Measurements from ENCODE around the gene PLD1. TPM values are rescaled to one million over a fixed set of nuclear protein-coding genes. Genes with fewer than 3 reads are reported as not detected.

PLD1 gene
- total RNA-seq, 4 donors from 2014 or later, result 15.3 to 55.9 (median 45.4) TPM

- Histone ChIP-seq H3K27ac (no peak overlapping the region), H3K36me3 (peaks cover 0 to 38% (median 0%) of the 10 kb centered on the region in 3 donors), H3K4me1 (no peaks in the 10 kb centered on the region), H3K4me3 (no peak overlapping the region), H3K27me3 (no peaks in the 10 kb centered on the region), H3K9me3 (no peaks in the 10 kb centered on the region)
- TF ChIP-seq EP300 (IDR thresholded peaks at IDR 0.05) (no peak), CTCF (IDR thresholded peaks at IDR 0.05) (no peak), POLR2A (IDR thresholded peaks at IDR 0.05) (no peak)
- 76 to 77% methylated on average over 2 of the region's 2 CpGs for WGBS, 2 donors
- no peak for DNase-seq (ENCODE audit: low spot score in 2 of 2)
Measured at GRCh38 chr3:171736556-171736955, 73.7 kb downstream of the PLD1 start.

- H3K27me3 ChIP-seq, result no peaks in the 10 kb centered on the region
- TF ChIP-seq POLR2A (IDR thresholded peaks at IDR 0.05) (no peak), CTCF (IDR thresholded peaks at IDR 0.05) (no peak), EP300 (IDR thresholded peaks at IDR 0.05) (no peak)
- DNase-seq (ENCODE audit: low spot score in 2 of 2), result no peak
- no peak overlapping the region for H3K4me3 ChIP-seq
- no peaks in the 10 kb centered on the region for H3K9me3 ChIP-seq
- H3K4me1 ChIP-seq, result no peaks in the 10 kb centered on the region
- no peak overlapping the region for H3K27ac ChIP-seq
- peaks cover 0 to 38% (median 0%) of the 10 kb centered on the region in 3 donors for H3K36me3 ChIP-seq
Measured at GRCh38 chr3:171733561-171733960, 76.7 kb downstream of the PLD1 start.

GRCh38 chr3:171732756-171733155, 77.5 kb downstream of the PLD1 start:
- 91 to 98% methylated on average over 3 of the region's 3 CpGs for WGBS, 2 donors
- no peak overlapping the region for H3K27ac ChIP-seq
- H3K36me3 ChIP-seq, result peaks cover 0 to 44% (median 0%) of the 10 kb centered on the region in 3 donors
- no peak overlapping the region for H3K4me3 ChIP-seq
- TF ChIP-seq CTCF (IDR thresholded peaks at IDR 0.05) (no peak), EP300 (IDR thresholded peaks at IDR 0.05) (no peak), POLR2A (IDR thresholded peaks at IDR 0.05) (no peak)
- no peak for DNase-seq (ENCODE audit: low spot score in 2 of 2)
- H3K27me3 ChIP-seq, result no peaks in the 10 kb centered on the region
- H3K9me3 ChIP-seq, result no peaks in the 10 kb centered on the region
- no peaks in the 10 kb centered on the region for H3K4me1 ChIP-seq

GRCh38 chr3:171731691-171732090, 78.6 kb downstream of the PLD1 start:
- Histone ChIP-seq H3K27me3 (no peaks in the 10 kb centered on the region), H3K4me1 (no peaks in the 10 kb centered on the region), H3K9me3 (no peaks in the 10 kb centered on the region), H3K36me3 (peaks cover 0 to 45% (median 0%) of the 10 kb centered on the region in 3 donors), H3K27ac (no peak overlapping the region), H3K4me3 (no peak overlapping the region)
- no peak for DNase-seq (ENCODE audit: low spot score in 2 of 2)
- 68 to 85% methylated on average over 4 of the region's 4 CpGs for WGBS, 2 donors
- TF ChIP-seq POLR2A (IDR thresholded peaks at IDR 0.05) (no peak), EP300 (IDR thresholded peaks at IDR 0.05) (no peak), CTCF (IDR thresholded peaks at IDR 0.05) (no peak)

- Histone ChIP-seq H3K4me1 (no peaks in the 10 kb centered on the region), H3K36me3 (peaks cover 0 to 36% (median 0%) of the 10 kb centered on the region in 3 donors), H3K4me3 (no peak overlapping the region), H3K27me3 (no peaks in the 10 kb centered on the region), H3K9me3 (no peaks in the 10 kb centered on the region), H3K27ac (no peak overlapping the region)
- no peak for DNase-seq (ENCODE audit: low spot score in 2 of 2)
- WGBS, 2 donors, result 85 to 88% methylated on average over 3 of the region's 3 CpGs
- TF ChIP-seq CTCF (IDR thresholded peaks at IDR 0.05) (no peak), POLR2A (IDR thresholded peaks at IDR 0.05) (no peak), EP300 (IDR thresholded peaks at IDR 0.05) (no peak)
Measured at GRCh38 chr3:171729452-171730334, 80.6 kb downstream of the PLD1 start.

Data from tibial nerve (tissue), 4 donors.